CMK (cell line): Measurements from ENCODE around the gene KLHL1.

Experiments used
- DNase-seq: peaks from one replicate; pipeline ENCODE4 v3.0.0-alpha.2; 2010; ENCODE audit warnings: low read depth

The KLHL1 gene

DNA sequence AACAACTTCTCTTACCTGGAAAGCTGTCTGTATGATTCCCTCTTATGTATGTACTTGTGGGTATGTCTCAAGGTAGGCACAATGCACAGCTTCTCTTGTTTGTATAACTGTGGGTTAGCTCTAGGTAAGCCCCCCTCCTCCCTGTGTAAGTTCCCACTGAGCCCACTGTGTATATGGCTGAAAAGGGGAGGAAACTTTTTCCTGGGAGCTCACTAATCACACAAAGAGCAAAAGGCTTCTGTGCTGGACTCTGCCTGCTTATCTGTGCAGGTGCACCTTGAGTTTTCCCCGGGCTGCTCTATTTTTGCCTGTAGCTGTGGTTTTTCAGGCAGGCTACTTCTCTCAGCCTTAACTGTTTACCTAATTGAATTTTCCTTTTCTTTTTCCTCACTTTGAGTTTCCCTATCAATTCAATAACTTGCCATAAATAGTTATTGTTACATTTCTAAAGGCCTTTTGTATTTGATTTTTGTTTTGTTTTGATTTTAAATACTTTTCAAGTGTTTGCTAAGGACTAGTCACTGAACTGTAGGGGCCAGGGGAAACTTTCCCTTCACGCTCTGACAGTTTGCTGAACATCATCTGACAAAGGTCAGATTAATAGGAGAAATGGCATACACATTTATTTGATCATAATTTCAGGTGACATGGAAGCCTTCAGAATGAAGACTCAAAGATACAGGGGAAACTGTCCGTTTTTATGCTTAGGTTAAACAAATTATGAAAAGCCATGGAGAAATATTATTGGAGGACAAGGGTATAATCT is 424.1 kb downstream of the KLHL1 start:
- DNase-seq, result no peak

DNA sequence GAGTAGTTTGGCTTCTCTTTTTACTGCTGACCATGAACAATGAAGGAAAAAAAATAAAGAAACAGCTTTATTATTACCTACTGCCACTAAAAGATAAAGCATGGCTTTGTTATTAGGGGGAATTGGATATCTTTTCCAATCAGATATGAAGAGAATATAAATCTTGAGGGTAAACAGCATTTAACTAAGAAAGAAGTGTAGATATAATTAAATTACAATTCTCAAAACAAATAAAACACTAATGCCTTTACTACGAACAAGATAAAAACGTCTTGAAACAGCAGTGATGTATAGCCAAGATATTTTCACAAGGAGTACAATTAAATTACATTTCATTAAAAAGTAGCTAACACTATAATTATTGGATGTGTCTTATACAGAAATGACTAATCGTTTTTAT is 426.5 kb downstream of the KLHL1 start:
- no peak for DNase-seq

DNA sequence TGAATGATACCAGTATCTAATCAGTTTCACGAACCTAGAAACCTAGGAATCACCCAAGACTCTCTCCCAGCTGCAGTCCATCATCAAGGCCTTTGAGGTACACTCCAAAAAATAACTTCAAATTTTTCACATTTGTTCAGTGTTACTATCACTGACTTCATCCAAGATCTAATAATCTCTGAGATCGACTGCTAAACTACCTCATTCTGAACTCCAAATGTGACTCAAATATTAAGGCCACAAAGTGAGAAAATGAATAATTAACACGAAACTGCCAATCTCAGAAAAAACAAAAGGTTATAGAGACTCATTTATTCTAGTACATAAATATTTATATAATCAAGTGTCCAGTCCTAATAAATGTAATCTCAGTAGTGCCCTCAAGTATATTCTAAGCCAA is 430.9 kb downstream of the KLHL1 start:
- DNase-seq, result no peak

DNA sequence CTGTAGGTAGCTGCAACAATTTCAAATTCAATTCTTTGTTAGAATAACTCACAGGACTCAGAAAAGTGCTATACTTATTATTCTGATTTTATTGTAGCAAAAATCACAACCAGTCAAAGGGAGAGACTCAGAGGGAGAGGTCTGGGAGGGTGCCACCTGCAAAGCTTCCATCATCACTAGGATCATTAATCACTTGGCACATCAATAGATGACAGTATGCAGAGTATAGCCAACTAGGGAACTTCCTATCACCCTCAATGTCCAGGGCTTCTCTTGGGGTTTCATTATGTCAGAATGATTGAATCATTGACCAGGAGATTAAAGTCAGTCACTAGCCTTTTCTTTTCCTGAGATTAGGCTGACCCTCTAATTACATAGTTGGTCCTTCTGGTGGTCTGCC is 432.0 kb downstream of the KLHL1 start:
- DNase-seq, result no peak

DNA sequence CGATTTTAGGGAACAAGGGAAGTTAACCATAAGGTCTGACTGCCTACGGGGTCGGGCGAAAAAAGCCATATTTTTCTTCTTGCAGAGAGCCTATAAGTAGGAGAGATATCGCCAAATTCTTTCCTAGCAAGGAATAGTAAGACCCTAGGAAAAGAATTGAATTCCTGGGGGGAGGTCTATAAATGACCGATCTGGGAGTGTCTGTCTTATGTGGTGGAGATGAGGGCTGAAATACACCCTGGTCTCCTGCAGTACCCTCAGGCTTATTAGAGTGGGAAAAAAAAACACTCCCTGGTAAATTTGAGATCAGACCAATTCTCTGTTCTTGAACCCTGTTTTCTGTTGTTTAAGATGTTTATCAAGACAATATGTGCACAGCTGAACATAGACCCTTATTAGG is 448.1 kb downstream of the KLHL1 start:
- no peak for DNase-seq

DNA sequence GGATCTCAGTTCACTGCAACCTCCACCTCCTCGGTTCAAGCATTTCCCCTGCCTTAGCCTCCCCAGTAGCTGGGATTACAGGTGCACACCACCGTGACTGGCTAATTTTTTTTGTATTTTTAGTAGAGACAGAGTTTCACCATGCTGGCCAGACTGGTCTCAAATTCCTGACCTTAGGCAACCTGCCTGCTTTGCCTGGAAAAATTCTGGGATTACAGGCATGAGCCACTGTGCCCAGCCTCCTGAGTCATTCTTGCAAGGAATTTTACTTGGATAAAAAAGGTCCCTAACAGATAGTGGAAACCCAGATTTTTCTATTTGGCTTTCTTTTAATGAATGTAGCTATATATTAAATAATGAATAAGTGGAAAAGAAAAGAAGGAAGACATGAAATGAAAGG is 450.6 kb downstream of the KLHL1 start:
- no peak for DNase-seq

DNA sequence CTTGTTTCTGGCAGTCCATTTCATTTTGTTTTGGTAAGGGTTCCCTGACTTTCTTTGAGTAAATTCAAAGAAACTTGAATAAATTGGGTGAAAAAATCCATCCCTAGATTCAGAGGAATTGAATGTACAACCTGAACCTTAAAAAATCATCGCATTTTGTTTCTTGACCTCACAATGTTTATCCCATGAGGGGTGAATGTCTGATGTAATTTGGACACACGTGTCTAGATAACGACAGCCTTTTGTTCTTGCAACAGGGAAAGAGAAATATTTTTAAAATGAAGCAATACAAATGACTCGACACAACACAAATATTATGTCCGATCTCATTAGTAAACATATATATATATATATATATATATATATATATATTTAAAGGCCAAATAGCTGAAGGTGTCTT is 453.9 kb downstream of the KLHL1 start:
- DNase-seq, result no peak
